Erythroblast (primary cell): ENCODE data around the gene EPB41.

Experiments used
- GATA1 ChIP-seq: IDR thresholded peaks from 2 replicates; pipeline ENCODE4 v1.6.1; 2011; ENCODE audit warnings: low read depth, mild to moderate bottlenecking, control low read depth, low read length, moderate library complexity
- POLR2A ChIP-seq: IDR thresholded peaks from 2 replicates; pipeline ENCODE4 v1.6.1; 2011; ENCODE audit warnings: mild to moderate bottlenecking, low read length

- no peak for TF ChIP-seq POLR2A
- TF ChIP-seq GATA1 = no peak
Observed at GRCh38 chr1:29136391-29136915, 222.1 kb downstream of the EPB41 start.
